ENCODE measurements around the gene PTPN1.

Gene PTPN1

GRCh38 chr20:50514035-50514337 lies 3.8 kb downstream of the PTPN1 start:
- H3K36me3 ChIP-seq (ENCODE audit: insufficient read depth, low read length), result no peaks in the 10 kb centered on the region
- peak overlapping the region; percentile 83 for H3K4me2 ChIP-seq (ENCODE audit: low read depth, low read length, poor library complexity, severe bottlenecking)
- peak overlapping the region; percentile 85 for H3K4me3 ChIP-seq (ENCODE audit: low read length, poor library complexity, severe bottlenecking)
- no peaks in the 10 kb centered on the region for H3K27me3 ChIP-seq (ENCODE audit: insufficient read depth, low read length, poor library complexity, severe bottlenecking)
- no peaks in the 10 kb centered on the region for H3F3A ChIP-seq (ENCODE audit: low read depth)
- H3K4me1 ChIP-seq (ENCODE audit: insufficient read depth, low read length, poor library complexity, severe bottlenecking), result peaks cover 85% of the 10 kb centered on the region
- peaks cover 87% of the 10 kb centered on the region for H4K20me1 ChIP-seq (ENCODE audit: insufficient read depth, low read length, poor library complexity, severe bottlenecking)
- no peaks in the 10 kb centered on the region for H3K9me2 ChIP-seq (replicated peaks; ENCODE audit: low read depth, low read length)
- peaks cover 82% of the 10 kb centered on the region for H3K79me2 ChIP-seq (ENCODE audit: insufficient read depth, low read length)
- H3K9ac ChIP-seq (ENCODE audit: low read depth, low read length, poor library complexity, severe bottlenecking), result peak overlapping the region; percentile 79
- H3K9me3 ChIP-seq (ENCODE audit: insufficient read depth, low read depth, low read length), result no peaks in the 10 kb centered on the region
- TF ChIP-seq CTCF (conservative IDR thresholded peaks at IDR 0.05; ENCODE audit: low read length) (no peak), EZH2phosphoT487 (IDR thresholded peaks at IDR 0.05; ENCODE audit: borderline replicate concordance) (no peak)
- H2AFZ ChIP-seq (ENCODE audit: low read length), result no peak overlapping the region

- Histone ChIP-seq H3K79me2 (ENCODE audit: insufficient read depth, low read length) (peaks cover 90% of the 10 kb centered on the region), H3K4me2 (ENCODE audit: low read depth, low read length, poor library complexity, severe bottlenecking) (peak overlapping the region; percentile 83), H3K4me3 (ENCODE audit: low read length, poor library complexity, severe bottlenecking) (peak overlapping the region; percentile 85), H4K20me1 (ENCODE audit: insufficient read depth, low read length, poor library complexity, severe bottlenecking) (peaks cover 95% of the 10 kb centered on the region), H3K4me1 (ENCODE audit: insufficient read depth, low read length, poor library complexity, severe bottlenecking) (peaks cover 88% of the 10 kb centered on the region), H3F3A (ENCODE audit: low read depth) (no peaks in the 10 kb centered on the region), H3K9me3 (ENCODE audit: insufficient read depth, low read depth, low read length) (no peaks in the 10 kb centered on the region), H3K9me2 (replicated peaks; ENCODE audit: low read depth, low read length) (no peaks in the 10 kb centered on the region), H3K9ac (ENCODE audit: low read depth, low read length, poor library complexity, severe bottlenecking) (peak overlapping the region; percentile 79), H3K36me3 (ENCODE audit: insufficient read depth, low read length) (no peaks in the 10 kb centered on the region), H2AFZ (ENCODE audit: low read length) (no peak overlapping the region), H3K27me3 (ENCODE audit: insufficient read depth, low read length, poor library complexity, severe bottlenecking) (no peaks in the 10 kb centered on the region)
- TF ChIP-seq CTCF (conservative IDR thresholded peaks at IDR 0.05; ENCODE audit: low read length) (no peak), EZH2phosphoT487 (IDR thresholded peaks at IDR 0.05; ENCODE audit: borderline replicate concordance) (no peak)
Observed at GRCh38 chr20:50514750-50515149, 4.6 kb downstream of the PTPN1 start.

- Histone ChIP-seq H3K9me3 (ENCODE audit: insufficient read depth, low read depth, low read length) (no peaks in the 10 kb centered on the region), H2AFZ (ENCODE audit: low read length) (no peak overlapping the region), H3K4me1 (ENCODE audit: insufficient read depth, low read length, poor library complexity, severe bottlenecking) (peaks cover 96% of the 10 kb centered on the region), H3K79me2 (ENCODE audit: insufficient read depth, low read length) (peaks cover 95% of the 10 kb centered on the region), H4K20me1 (ENCODE audit: insufficient read depth, low read length, poor library complexity, severe bottlenecking) (peaks cover 100% of the 10 kb centered on the region), H3K4me3 (ENCODE audit: low read length, poor library complexity, severe bottlenecking) (peak overlapping the region; percentile 31), H3F3A (ENCODE audit: low read depth) (no peaks in the 10 kb centered on the region), H3K27me3 (ENCODE audit: insufficient read depth, low read length, poor library complexity, severe bottlenecking) (no peaks in the 10 kb centered on the region), H3K9me2 (replicated peaks; ENCODE audit: low read depth, low read length) (no peaks in the 10 kb centered on the region), H3K9ac (ENCODE audit: low read depth, low read length, poor library complexity, severe bottlenecking) (peak overlapping the region; percentile 17), H3K4me2 (ENCODE audit: low read depth, low read length, poor library complexity, severe bottlenecking) (peak overlapping the region; percentile 83), H3K36me3 (ENCODE audit: insufficient read depth, low read length) (no peaks in the 10 kb centered on the region)
- TF ChIP-seq CTCF (conservative IDR thresholded peaks at IDR 0.05; ENCODE audit: low read length), result no peak
- no peak for TF ChIP-seq EZH2phosphoT487 (IDR thresholded peaks at IDR 0.05; ENCODE audit: borderline replicate concordance)
Observed at GRCh38 chr20:50515471-50516106, 5.4 kb downstream of the PTPN1 start.
